Inferior parietal cortex (tissue), 1 donor: ENCODE data around the gene FARS2.
"Not testable (repeated sequence)": the region's sequence is repeated elsewhere in the genome, so short reads cannot be mapped to it uniquely, and the experiment has no call there.

Experiments
- DNase-seq: peaks from one replicate; pipeline ENCODE4 v3.0.0-alpha.2; 2016; ENCODE audit errors: extremely low spot score

The FARS2 gene

DNA sequence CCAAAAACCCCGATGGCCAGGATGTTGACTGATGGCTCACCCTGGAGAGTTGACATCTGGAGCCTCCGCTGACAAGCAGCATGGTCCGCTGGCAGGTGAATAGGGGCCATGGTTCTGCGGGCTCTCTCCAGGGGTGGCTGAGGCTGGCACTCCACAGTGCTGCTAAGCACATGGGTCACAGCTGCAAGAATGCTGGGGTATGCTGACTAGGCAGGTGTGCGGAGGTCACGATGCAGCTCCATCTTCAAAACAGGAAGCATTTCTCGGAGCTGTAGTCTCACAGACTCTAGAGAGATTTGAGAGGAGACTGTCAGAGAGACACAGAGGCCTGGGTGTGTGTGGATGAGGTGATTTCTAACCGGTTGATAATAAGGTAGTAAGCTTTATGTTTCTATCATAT lies 403.9 kb downstream of the FARS2 start:
- DNase-seq: no peak

GRCh38 chr6:5665667-5666066 lies 404.4 kb downstream of the FARS2 start:
- no peak for DNase-seq

DNA sequence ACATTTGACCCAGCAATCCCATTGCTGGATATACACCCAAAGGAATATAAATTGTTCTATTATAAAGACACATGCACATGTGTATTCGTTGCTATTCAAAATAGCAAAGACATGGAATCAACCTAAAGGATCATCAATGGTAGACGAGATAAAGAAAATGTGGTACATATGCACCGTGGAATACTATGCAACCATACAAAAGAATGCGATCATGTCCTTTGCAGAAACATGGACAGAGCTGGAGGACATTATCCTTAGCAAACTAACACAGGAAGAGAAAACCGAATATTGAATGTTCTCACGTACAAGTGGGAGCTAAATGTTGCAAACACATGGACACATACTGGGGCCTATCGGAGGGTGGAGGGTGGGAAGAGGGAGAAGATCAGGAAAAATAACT lies 405.4 kb downstream of the FARS2 start:
- DNase-seq: no peak

DNA sequence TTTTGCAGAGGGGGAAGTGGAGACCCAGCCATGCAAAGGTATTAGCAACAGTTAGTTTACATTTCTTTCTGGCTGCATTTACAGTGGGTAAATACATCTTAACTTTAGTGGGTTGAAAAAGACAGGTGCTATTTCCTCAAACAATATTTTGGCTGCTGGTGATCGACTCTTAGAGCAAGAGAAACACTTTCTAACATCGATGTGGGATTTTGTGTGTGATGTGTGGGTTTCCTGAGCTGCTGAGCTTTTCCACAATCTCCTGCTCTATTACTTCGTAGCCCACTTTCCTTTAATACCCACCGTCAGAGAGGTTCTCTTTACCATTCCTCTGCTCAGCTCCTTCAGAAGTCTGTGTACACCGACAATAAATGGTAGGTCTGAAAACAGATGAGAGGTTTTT lies 406.4 kb downstream of the FARS2 start:
- no peak for DNase-seq

- no peak for DNase-seq
Observed at GRCh38 chr6:5670381-5670780, 409.1 kb downstream of the FARS2 start.

DNA sequence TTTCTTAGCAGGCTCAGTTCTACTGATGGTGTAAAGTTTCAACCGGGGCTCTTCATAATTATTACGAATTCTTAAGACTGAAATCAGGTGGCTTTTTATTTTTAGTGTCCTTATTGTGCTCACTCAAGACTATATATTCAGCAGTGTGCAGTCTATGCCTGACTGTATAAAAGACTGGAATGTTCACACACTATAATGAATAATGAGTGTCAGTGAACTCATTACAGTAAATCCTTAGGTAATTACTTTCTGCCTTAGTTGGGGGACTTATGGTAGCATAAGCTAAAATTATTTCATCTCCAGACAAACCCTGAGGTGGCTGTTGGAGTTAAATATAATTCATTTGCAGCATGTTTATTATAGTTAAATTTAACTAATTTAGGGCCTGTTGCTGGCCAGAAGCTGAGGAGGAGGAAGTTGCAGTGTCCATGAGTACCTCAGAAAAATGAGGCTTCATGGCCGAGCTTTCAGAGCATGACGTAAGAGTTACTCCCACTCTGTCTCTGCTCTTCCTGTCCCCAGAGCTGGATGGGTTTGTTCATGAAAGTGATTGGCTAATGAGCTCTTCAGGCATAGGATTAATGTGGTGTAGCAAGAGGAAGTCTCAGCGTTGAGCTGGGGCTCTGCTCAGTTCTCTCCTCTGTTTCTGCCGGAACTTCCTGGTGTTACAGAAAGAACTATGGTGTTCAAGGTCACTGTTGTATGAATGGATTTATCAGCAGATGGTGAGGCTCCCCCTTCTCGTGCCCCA lies 409.7 kb downstream of the FARS2 start:
- DNase-seq: peak; percentile 57

DNA sequence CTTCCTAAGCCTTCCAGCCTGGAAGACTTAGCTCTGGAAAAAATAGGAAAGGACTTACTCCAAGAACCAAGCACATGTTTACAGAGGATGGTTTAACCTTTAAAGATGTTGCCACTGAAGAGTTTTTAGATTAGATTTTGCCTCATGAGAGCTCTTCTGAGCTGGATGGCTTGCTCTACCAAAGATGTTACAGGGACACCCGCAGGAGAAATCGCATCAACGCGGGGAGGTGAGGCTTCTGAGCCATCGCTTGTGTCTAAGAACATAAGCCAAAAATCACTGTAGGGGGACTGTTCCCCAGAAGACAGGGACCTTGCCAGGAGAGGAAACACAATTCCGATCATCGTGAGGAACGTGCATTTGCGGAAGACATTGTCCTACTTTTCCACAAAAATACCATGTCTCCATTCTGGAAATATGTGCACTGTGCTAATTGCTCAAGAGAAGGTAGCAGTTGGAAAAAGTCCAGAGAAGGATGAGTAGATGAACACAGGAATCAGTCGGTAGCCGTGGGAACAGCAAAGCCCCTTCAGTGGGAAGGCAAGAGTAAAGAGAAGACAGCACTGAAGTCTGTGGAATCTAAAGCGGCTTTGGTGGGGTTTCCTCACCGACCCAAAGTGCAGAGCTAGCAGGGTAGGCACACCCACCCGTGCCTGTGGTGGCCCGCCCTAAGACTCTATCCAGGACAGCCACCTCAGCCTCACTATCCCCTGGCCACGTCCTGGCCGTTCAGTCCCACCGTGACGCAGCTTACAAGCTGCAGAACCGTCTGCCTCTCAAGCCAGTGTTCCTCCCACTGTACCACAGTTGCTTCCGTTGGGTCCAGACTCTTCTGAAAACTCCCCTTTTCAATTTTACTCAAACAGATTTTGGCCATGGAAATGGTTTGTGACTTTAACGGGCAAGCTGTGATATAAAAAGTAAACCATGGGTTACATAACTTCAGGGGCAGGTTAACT lies 410.6 kb downstream of the FARS2 start:
- DNase-seq: no peak

- peak; percentile 53 for DNase-seq
Observed at GRCh38 chr6:5672581-5673011, 411.3 kb downstream of the FARS2 start.

- no peak for DNase-seq
Observed at GRCh38 chr6:5673019-5673790, 411.9 kb downstream of the FARS2 start.

DNA sequence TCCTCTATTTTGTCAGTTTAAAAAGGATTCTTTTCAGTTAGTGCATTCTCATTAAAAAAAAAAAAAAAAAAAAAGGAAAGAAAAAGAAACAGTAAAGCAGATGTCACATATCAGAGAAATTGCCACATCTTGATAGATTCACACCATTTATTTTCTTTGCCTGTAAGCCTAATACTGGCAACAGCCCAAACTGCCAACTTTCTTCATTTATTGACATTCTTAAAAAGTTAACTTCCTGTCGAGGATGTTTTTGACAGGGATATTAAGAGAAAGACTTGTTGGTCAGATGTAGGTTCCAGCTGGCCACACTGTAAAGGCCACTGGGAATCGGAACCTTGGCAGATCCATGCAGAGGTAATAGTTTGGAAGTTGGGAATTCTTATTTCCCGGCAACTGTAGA lies 412.8 kb downstream of the FARS2 start:
- DNase-seq: no peak

DNA sequence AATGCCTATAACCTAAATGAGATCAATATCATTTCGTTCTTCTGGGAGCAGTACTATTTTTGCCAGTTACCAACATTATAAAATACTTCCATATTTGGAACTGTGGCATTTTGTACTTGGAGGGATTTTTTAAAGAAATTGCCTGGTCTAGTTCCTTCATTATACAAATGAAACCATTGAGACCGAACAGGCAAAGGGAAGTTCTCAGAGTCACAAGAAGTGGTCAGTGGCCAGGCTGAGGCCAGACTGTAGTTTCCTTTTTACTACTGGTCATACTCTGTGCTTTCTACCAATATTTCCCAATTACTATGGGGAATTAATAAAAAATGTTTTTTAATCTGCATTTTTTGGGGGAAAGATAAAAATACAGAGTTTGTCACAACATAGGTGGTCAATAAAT lies 413.4 kb downstream of the FARS2 start:
- no peak for DNase-seq

- no peak for DNase-seq
Observed at GRCh38 chr6:5676701-5677100, 415.4 kb downstream of the FARS2 start.

DNA sequence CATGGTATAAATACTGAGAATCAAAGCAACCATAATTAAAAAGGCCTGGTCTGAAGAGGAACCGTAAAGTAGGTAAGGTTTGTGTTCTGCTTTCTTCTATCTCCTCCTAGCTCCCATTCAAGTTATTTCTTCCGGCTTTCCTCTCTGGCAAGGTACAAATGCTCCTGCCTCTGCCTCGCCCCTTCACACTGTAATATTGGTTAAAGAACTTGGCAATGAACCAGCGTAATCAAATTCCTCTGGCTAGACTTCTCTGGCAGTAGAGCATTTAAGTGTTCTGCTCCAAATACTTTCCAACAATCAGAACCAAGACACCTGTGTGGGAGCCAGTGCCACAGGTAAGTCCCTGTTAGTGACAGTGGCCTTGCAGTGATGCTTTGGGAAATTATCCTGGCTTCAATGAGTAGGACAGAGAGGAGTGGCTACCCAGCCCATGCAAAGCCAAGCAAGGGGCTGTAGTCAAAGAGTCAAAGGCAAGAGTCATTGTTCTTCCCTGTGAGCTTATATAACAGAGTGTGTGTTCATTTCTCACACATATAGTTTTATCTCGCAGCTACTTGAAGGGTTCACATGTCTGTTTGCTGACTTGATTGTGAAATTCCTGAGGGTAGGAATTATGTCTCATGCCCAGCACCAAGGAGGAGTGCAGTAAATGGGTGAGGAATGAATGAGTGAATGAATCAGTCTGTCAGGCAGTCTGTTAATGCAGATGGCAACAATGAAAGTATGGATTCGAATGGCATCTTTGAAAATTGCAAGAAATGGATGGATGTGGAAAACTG lies 416.1 kb downstream of the FARS2 start:
- no peak for DNase-seq

DNA sequence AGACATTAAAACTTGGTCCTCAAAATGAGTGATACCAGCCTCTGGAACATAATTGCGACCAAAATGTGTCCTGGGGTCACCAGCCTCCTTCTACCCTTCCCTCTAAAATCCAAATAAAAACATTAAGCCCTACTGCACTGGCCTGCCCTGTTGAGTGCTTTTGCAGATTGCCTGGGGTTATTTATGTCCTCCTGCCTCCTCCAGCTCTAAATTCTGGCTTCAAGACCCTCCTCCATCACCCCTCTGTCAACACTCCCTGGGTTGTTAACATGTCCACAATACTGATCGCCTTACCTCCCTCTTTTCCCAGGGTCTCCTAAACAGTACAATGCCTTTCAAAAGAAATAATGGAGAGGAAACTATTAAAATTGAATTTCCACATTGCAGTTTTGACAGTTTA lies 418.0 kb downstream of the FARS2 start:
- no peak for DNase-seq

DNA sequence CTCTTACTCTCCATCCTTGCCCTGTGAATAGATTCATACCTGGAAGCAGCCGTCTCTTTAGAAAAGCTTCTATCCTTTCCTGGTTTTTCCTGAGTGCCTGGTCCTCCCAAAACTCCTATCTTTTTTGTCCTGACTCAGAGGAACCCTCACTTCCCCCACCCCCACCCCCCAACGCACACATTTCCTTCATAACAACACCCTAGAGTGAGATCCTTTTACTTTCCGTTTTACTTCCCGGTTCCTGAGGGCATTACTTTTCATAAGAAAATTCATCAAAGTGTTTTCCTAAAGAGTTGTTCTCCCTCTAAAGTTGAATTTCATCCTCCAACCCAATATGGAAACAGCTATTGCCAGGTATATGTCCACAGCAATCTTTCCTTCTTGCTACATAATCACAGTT lies 418.4 kb downstream of the FARS2 start:
- DNase-seq: no peak

DNA sequence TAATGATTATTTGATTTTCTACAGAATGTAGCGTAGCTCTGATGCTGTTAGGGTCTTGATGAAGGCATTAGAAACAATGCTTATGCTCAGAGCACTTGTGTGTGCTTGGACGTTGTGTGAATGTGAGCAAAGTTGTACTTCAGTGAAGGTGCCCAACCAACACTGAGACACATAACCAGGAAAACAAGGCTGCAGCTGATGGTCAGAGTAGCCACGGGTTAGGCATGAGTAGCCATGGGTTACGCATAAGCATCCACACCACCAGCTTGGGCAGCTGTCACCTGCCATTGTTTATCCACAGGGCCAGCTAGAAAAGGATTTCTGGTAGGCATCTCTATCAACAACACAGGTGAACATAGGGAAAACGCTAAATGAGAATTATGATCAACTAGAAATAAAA lies 418.8 kb downstream of the FARS2 start:
- no peak for DNase-seq

DNA sequence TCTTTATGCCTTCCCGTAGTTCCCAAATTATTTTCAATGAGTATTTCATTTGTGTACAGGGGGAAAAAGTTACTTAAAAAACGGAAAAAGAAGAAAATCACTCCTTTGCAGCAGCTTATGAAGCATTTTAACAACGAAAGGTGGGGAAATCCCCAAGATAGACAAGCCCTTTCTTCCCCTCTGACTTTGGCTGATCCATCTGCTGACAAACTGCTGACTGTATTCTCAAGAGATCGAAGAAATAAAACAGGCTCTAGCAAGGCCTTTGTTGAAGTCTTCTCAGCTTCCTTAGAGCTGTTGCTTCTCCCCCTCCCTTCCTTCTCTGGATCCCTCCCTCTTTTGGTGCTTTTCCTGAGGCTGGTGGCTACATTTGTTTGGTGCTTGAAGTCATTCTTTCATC lies 420.2 kb downstream of the FARS2 start:
- DNase-seq: no peak

GRCh38 chr6:5682530-5682929 lies 421.2 kb downstream of the FARS2 start:
- DNase-seq: no peak

GRCh38 chr6:5683747-5684146 lies 422.4 kb downstream of the FARS2 start:
- DNase-seq: not testable (repeated sequence)

- no peak for DNase-seq
Observed at GRCh38 chr6:5684320-5685053, 423.2 kb downstream of the FARS2 start.
